IMR-90 (cell line): ENCODE measurements around the gene PGBD4. TPM values are rescaled to one million over a fixed set of nuclear protein-coding genes. Genes with fewer than 3 reads are reported as not detected.

Source experiments
- ATAC-seq: fragments of 200-7000 bp; cut with Tn5 transposase; 2 replicates; pipeline ENCODE4 v1.9.1; 2020; ENCODE audit warnings: low read depth, mild to moderate bottlenecking, moderate library complexity
- BruUV-seq: library from RNA; stranded (reverse); fragments of 400-500 nt; replicated peaks from 2 replicates; lab custom pipeline; 2021; lab: Mats Ljungman, UMichigan
- CTCF ChIA-PET: fragments of 300-600 bp; formaldehyde crosslinking; extraction: SDS; loops from one replicate; lab custom pipeline; 2021; ENCODE audit warnings: antibody characterized with exemption; lab: Yijun Ruan, JAX
- POLR2A ChIA-PET: fragments of 300-600 bp; sonication (Branson Sonifier 250); formaldehyde crosslinking; loops from one replicate; lab custom pipeline; 2022; ENCODE audit warnings: antibody characterized with exemption; ENCODE audit not compliant: unreplicated experiment; lab: Charles Lee
- DNase-seq: peaks from one replicate; pipeline ENCODE4 v3.0.0; 2013
- H2AFZ ChIP-seq: replicated peaks from 2 replicates; pipeline ENCODE3; 2013; ENCODE audit warnings: low read length, mild to moderate bottlenecking; ENCODE audit not compliant: poor library complexity
- H2AK5ac ChIP-seq: 2 replicates; pipeline ENCODE4 v1.6.1; 2013; ENCODE audit warnings: low read depth, low read length, inconsistent platforms
- H2AK9ac ChIP-seq: replicated peaks from 2 replicates; pipeline ENCODE3; 2013; ENCODE audit warnings: mild to moderate bottlenecking, low read depth, low read length, moderate library complexity; ENCODE audit not compliant: poor library complexity
- H2BK120ac ChIP-seq: 2 replicates; pipeline ENCODE4 v1.6.1; 2013; ENCODE audit warnings: low read depth, low read length, inconsistent platforms
- H2BK15ac ChIP-seq: 3 replicates; pipeline ENCODE4 v1.6.1; 2013; ENCODE audit warnings: low read depth, low read length, inconsistent platforms
- H2BK20ac ChIP-seq: 2 replicates; pipeline ENCODE4 v1.6.1; 2013; ENCODE audit warnings: low read depth, mild to moderate bottlenecking, inconsistent platforms, low read length, moderate library complexity
- H2BK5ac ChIP-seq: 2 replicates; pipeline ENCODE4 v1.6.1; 2013; ENCODE audit warnings: mild to moderate bottlenecking, low read depth, low read length, inconsistent platforms; ENCODE audit not compliant: poor library complexity, severe bottlenecking
- H3K14ac ChIP-seq: replicated peaks from 2 replicates; pipeline ENCODE4 v1.6.1; 2013; ENCODE audit warnings: low read depth, low read length, inconsistent platforms
- H3K18ac ChIP-seq: 2 replicates; pipeline ENCODE4 v1.6.1; 2013; ENCODE audit warnings: low read depth, low read length, control low read depth
- H3K23ac ChIP-seq: 2 replicates; pipeline ENCODE4 v1.6.1; 2013; ENCODE audit warnings: low read depth, low read length, inconsistent platforms
- H3K27ac ChIP-seq: 2 replicates; pipeline ENCODE4 v1.5.1; 2013; ENCODE audit warnings: mild to moderate bottlenecking, control low read depth, low read length; ENCODE audit not compliant: insufficient read depth
- H3K27me3 ChIP-seq: 2 replicates; pipeline ENCODE4 v1.6.1; 2013; ENCODE audit warnings: low read length; ENCODE audit not compliant: control insufficient read depth, insufficient read depth
- H3K36me3 ChIP-seq: 2 replicates; pipeline ENCODE4 v1.6.1; 2013; ENCODE audit warnings: low read length, mixed read lengths; ENCODE audit not compliant: control insufficient read depth, insufficient read depth
- H3K4ac ChIP-seq: 2 replicates; pipeline ENCODE4 v1.6.1; 2013; ENCODE audit warnings: low read depth, low read length, inconsistent platforms
- H3K4me1 ChIP-seq: 2 replicates; pipeline ENCODE4 v1.6.1; 2013; ENCODE audit warnings: low read length, mixed read lengths; ENCODE audit not compliant: control insufficient read depth, insufficient read depth
- H3K4me2 ChIP-seq: 2 replicates; pipeline ENCODE4 v1.6.1; 2013; ENCODE audit warnings: low read depth, mild to moderate bottlenecking, control low read depth, low read length, moderate library complexity
- H3K4me3 ChIP-seq: 2 replicates; pipeline ENCODE4 v1.5.1; 2013; ENCODE audit warnings: low read depth, mild to moderate bottlenecking, control low read depth, low read length, moderate library complexity; ENCODE audit not compliant: insufficient read depth
- H3K56ac ChIP-seq: 2 replicates; pipeline ENCODE4 v1.6.1; 2013; ENCODE audit warnings: low read length, inconsistent platforms; ENCODE audit not compliant: insufficient read depth; ENCODE audit errors: extremely low read depth
- H3K79me1 ChIP-seq, 2 experiments: 2 replicates each; pipeline ENCODE4 v1.6.1; 2013; ENCODE audit warnings: low read length in 2 of 2, inconsistent platforms in 1 of 2, low read depth in 1 of 2
- H3K9ac ChIP-seq: 2 replicates; pipeline ENCODE4 v1.6.1; 2013; ENCODE audit warnings: low read depth, low read length, control low read depth
- H3K9me1 ChIP-seq: 2 replicates; pipeline ENCODE4 v1.6.1; 2013; ENCODE audit warnings: low read length, inconsistent platforms; ENCODE audit not compliant: insufficient read depth
- H3K9me3 ChIP-seq: 2 replicates; pipeline ENCODE4 v1.6.1; 2013; ENCODE audit warnings: low read length; ENCODE audit not compliant: control insufficient read depth, insufficient read depth
- H4K20me1 ChIP-seq: 2 replicates; pipeline ENCODE4 v1.6.1; 2013; ENCODE audit warnings: low read length, inconsistent platforms; ENCODE audit not compliant: insufficient read depth
- H4K5ac ChIP-seq: 2 replicates; pipeline ENCODE4 v1.6.1; 2013; ENCODE audit warnings: mild to moderate bottlenecking, low read depth, low read length, control low read depth
- H4K8ac ChIP-seq, 2 experiments: 2 replicates each; pipeline ENCODE4 v1.6.1; 2013; ENCODE audit warnings: low read depth in 2 of 2, low read length in 2 of 2, control low read depth in 1 of 2, inconsistent platforms in 1 of 2
- H4K91ac ChIP-seq: 2 replicates; pipeline ENCODE4 v1.6.1; 2013; ENCODE audit warnings: low read depth, low read length, inconsistent platforms; ENCODE audit not compliant: insufficient read depth
- CEBPB ChIP-seq: IDR thresholded peaks from 2 replicates; pipeline ENCODE4 v1.6.1; 2012; ENCODE audit warnings: low read depth, low read length, improper control_type of control experiment
- ELK1 ChIP-seq: fragments of 150-350 bp; IDR thresholded peaks from 2 replicates; pipeline ENCODE4 v1.6.1; 2016; ENCODE audit warnings: low read depth, mild to moderate bottlenecking, low read length, moderate library complexity, borderline replicate concordance
- MAZ ChIP-seq: IDR thresholded peaks from 2 replicates; pipeline ENCODE4 v1.6.1; 2012; ENCODE audit warnings: low read depth, mild to moderate bottlenecking, low read length, improper control_type of control experiment, moderate library complexity, borderline replicate concordance
- MXI1 ChIP-seq: IDR thresholded peaks from 2 replicates; pipeline ENCODE4 v1.6.1; 2012; ENCODE audit warnings: low read depth, mild to moderate bottlenecking, low read length, moderate library complexity, borderline replicate concordance
- RFX5 ChIP-seq: IDR thresholded peaks from 2 replicates; pipeline ENCODE4 v1.8.0; 2012; ENCODE audit warnings: low read depth, mild to moderate bottlenecking, low read length, moderate library complexity
- SMC3 ChIP-seq: fragments of 150-350 bp; IDR thresholded peaks from 2 replicates; pipeline ENCODE4 v1.6.1; 2016; ENCODE audit warnings: low read depth, mild to moderate bottlenecking, antibody characterized with exemption, low read length, moderate library complexity
- whole genome bisulfite sequencing, 2 experiments: methylation state at CpG; one replicate each; pipeline versions ENCODE4 v1.1.5 to v1.1.7; 2013; ENCODE audit warnings: missing lambda C conversion rate in 2 of 2; ENCODE audit not compliant: insufficient read length in 1 of 2; ENCODE audit errors: extremely low coverage in 2 of 2; 5-methylcytosine and 5-hydroxymethylcytosine counted together
- dilution Hi-C: fragments of 300-500 bp; cut with HindIII; formaldehyde crosslinking; loops from one replicate; pipeline ENCODE4 v1.14.3; 2018; ENCODE audit warnings: low sequenced_read_pairs; ENCODE audit not compliant: unreplicated experiment
- in situ Hi-C: fragments of 300-500 bp; cut with MboI; formaldehyde crosslinking; loops from 3 replicates; pipeline ENCODE4 v1.14.3; 2019; ENCODE audit warnings: low sequenced_read_pairs, inconsistent platforms, mixed read lengths
- intact Hi-C: fragments of 100-400 bp; cut with micrococcal nuclease; formaldehyde crosslinking; loops from 2 replicates; pipeline ENCODE4 v1.10.0; 2022
- polyA plus RNA-seq, 3 experiments: library from polyadenylated mRNA; depleted of rRNA; stranded (reverse); fragments of >200 nt; gene quantifications; 2 replicates each; pipeline ENCODE4 v1.2.3, GENCODE V29; 2012; ENCODE audit warnings: low replicate concordance in 1 of 3
- total RNA-seq: library from RNA; depleted of rRNA; stranded (reverse); fragments of >200 nt; gene quantifications from 2 replicates; pipeline ENCODE4 v1.2.3, GENCODE V29; 2012
- TF ChIP-seq, protein P1 (sequence below): fragments of 150-350 bp; IDR thresholded peaks from 2 replicates; pipeline ENCODE4 v1.6.1; 2017; ENCODE audit warnings: mild to moderate bottlenecking, antibody characterized with exemption, low read length, low read depth

Gene PGBD4
- total and polyA plus RNA-seq, 2 of the 4 experiments (the other 2 are of a cell fraction), result 0.89 to 1.3 TPM

DNA sequence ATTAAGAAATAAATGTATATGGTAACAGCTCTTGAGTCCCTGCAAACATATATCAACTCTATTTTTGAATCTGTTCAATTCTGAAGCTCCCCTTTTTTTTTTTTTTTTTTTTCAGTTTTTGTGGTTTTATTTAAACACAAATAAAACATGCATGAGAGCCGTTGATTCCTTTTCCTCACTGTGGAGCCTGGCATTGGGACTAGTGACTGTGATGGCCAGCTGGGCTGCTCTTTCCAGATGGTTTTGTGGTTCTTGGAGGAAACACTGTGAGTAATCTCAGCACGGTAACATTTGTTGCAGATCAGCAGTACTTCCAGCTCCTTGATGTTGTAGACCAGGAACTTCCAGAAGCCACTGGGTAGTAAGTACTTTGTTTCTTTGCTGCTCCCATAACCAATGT is 16.1 kb upstream of the PGBD4 start:
- ChIA-PET POLR2A (interaction anchor here (0.5 kb wide), 1 partner anchor 1298 kb away, joined by 3 read pairs; no protein-coding TSS in a partner anchor), CTCF (interaction anchor here (0.6 kb wide), 1 partner anchor 68 kb away, joined by 5 read pairs; no protein-coding TSS in a partner anchor)
- Histone ChIP-seq H4K5ac (no peak overlapping the region), H2AFZ (no peak overlapping the region), H2BK120ac (no peak overlapping the region), H3K9me1 (0 out of 2 replicates have a peak, but pooled peaks cover 3% of the 10 kb centered on the region), H3K79me1 (peaks cover 3 to 4% of the 10 kb centered on the region in 2 experiments; a peak in 3 of 4 replicates), H2BK5ac (no peak overlapping the region), H3K27ac (no peak overlapping the region), H3K4ac (no peak overlapping the region), H4K20me1 (no peaks in the 10 kb centered on the region), H3K9me3 (no peaks in the 10 kb centered on the region), H3K14ac (no peak overlapping the region), H3K4me3 (no peak overlapping the region), H3K36me3 (peaks cover 11% of the 10 kb centered on the region), H3K9ac (no peak overlapping the region), H3K18ac (no peak overlapping the region), H4K8ac (no peak overlapping the region), H2BK15ac (no peak overlapping the region), H3K4me1 (peaks cover 2% of the 10 kb centered on the region; the same call in 1 of the 2 replicates), H3K56ac (no peak overlapping the region), H4K91ac (no peak overlapping the region), H3K4me2 (no peak overlapping the region), H3K23ac (no peak overlapping the region), H3K27me3 (no peaks in the 10 kb centered on the region), H2AK5ac (no peak overlapping the region), H2BK20ac (no peak overlapping the region), H2AK9ac (no peak overlapping the region)
- in situ Hi-C loops, result no loop called here
- peak; percentile 55 for DNase-seq
- TF ChIP-seq MXI1 (no peak), MAZ (no peak), CEBPB (no peak), ELK1 (no peak), SMC3 (no peak), RFX5 (no peak)
- TF ChIP-seq, protein P1, sequence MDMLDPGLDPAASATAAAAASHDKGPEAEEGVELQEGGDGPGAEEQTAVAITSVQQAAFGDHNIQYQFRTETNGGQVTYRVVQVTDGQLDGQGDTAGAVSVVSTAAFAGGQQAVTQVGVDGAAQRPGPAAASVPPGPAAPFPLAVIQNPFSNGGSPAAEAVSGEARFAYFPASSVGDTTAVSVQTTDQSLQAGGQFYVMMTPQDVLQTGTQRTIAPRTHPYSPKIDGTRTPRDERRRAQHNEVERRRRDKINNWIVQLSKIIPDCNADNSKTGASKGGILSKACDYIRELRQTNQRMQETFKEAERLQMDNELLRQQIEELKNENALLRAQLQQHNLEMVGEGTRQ, result no peak
- intact Hi-C loops, result no loop called here
- no CpG with 5 or more reads among the region's 2 CpGs for WGBS, 2 experiments
- ATAC-seq, result no peak
- dilution Hi-C loops, result no loop called here
- no TSS peak for BruUV-seq
